Anterior cingulate cortex (tissue), 58 donors: ENCODE measurements around the gene SPATS2.

ENCODE experiments used
- DNase-seq, 58 donors: peaks; one replicate each; lab custom pipeline; 2025; lab: John Stamatoyannopoulos, UW

SPATS2 gene

DNA sequence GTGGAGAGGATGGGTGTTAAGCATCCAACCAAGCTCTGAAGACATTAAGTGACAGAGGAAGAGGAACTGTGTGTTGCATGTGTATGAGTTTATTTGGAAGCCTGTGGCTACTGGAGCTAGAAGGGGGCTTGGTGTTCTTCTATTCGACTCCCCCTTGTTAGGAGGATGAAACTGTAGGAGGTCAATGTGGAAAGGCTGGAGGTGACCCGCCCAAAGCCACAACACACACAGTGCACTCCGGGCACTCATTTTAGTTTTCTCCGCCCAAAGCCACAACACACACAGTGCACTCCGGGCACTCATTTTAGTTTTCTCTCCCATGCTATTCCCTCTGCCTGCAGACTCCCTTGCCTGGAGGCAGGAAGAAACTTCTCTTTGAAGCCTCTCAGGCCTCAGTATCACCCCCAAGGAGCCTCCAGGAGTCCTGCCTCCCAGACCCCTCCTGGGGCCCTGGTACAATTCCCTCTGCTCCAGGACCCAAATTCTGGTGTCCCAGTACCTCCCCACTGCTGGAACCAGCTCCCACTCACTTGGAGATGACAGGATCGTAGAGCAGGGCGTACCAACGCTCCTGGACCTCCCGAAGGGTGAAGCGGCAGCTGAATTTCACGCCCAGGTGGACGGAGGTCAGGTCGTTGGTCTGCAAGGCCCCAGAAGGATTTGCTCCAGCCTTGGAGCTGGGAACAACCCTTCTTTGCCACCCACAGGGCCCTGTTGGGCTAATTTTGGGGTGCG is 196.9 kb downstream of the SPATS2 start:
- DNase-seq = no peak

DNA sequence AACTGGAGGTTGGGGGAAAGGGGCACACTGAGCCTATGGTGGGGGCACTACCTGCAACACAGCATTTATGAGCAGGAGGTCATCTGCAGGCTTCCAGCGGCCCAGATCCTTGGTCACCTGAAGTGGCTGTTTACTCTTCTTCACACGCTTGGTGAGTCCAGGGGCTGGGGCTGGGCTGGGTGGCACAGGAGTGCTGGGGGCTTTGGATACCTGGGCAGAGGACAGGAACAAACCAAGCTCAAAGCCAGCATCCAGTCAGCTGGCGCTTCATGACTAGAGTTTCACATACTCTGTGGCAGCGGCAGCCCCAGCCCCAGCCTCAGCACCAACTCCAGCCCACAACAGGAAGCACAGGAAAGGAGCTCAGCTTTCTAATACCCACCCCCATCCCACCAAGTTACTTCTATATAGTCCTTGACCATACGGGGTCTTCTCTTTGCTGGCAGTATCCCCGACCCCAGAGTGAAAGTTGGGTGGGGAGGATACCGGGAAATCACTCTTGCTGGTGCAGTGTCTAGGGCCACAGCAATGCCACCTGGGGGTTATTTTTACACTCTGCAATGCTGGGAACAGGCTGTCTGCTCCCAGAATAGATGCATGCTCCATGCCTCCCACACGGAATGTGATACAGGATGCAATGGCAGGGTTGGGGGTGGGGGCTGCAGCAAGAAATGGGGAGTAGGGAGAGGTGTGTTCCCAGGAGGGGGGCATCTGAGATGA is 197.6 kb downstream of the SPATS2 start:
- peak in 38 of 58 donors; percentile 14 to 79 (median 49) for DNase-seq

DNA sequence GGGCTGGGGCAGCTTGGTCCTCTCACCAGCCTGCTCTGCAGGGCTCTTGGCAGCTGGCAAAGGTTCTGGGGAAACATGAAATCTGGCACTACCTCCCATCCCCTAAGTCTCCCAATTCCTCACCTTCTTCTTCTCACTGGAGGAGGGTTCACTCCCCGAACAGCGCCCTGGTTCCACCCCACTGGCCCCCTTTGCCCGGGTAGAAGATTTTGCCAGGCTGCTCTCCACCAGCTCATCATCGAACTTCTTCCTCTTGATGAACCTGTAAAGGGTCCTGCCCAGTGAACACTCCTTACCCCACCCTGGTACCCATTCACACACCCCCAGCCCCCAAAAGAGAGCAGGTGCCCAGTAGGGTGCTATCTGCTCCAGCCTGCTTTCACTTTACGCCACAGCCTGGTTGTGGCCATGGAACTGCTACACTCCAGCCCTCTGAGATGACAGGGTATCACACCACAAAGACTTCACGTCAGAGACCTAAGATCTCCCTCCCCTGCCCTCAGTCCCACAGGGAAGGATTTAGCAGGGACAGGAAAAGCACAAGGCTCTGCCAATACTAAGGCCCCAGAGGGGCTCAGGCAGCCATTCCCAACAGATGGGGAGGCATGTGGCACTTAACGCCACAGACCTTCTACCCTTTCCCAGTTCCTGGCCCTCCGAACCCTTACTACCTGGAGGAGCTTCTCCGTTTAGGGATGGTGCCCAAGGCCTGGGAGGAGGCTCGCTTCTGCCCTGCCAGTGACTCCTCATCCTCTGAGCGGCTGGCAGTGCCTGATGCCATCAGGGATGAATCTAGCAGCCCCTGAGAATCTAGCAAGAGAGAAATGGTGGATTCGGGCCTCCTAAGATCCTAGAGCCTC is 198.4 kb downstream of the SPATS2 start:
- DNase-seq = no peak

DNA sequence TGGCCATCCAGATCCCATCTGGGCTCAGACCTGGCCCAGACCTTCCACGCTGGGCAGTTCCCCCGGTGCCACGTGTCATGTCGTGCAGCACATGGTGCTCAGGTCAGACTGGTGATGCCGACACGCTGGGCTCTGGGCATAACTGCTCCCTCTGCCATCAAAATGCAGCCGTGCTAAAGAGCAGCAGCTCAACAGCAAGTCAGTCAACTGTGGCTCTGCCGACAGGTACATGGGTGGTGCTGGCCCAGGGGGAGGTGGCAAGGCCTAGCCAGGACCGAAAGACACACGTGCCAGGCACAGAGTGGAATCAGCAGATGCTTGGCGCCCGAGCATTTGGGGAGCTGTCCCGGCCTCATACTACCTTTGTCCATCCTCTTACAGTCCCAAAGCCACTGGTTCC is 199.1 kb downstream of the SPATS2 start:
- no peak for DNase-seq

DNA sequence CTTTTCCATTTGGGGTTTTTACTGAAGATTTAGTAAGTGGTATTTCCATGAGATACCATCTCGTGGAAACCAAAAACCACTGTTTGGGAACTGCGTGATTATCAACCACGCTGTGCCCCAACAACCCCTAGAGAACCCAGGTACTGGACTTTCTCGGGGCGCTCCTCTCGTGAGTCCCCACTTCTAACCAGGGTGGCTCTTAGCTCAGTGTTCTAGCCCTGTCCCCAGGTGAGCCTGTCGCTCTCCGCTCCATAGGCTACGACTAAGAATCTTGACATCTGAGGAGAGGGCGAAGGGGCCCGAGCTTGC is 200.0 kb downstream of the SPATS2 start:
- DNase-seq = no peak

DNA sequence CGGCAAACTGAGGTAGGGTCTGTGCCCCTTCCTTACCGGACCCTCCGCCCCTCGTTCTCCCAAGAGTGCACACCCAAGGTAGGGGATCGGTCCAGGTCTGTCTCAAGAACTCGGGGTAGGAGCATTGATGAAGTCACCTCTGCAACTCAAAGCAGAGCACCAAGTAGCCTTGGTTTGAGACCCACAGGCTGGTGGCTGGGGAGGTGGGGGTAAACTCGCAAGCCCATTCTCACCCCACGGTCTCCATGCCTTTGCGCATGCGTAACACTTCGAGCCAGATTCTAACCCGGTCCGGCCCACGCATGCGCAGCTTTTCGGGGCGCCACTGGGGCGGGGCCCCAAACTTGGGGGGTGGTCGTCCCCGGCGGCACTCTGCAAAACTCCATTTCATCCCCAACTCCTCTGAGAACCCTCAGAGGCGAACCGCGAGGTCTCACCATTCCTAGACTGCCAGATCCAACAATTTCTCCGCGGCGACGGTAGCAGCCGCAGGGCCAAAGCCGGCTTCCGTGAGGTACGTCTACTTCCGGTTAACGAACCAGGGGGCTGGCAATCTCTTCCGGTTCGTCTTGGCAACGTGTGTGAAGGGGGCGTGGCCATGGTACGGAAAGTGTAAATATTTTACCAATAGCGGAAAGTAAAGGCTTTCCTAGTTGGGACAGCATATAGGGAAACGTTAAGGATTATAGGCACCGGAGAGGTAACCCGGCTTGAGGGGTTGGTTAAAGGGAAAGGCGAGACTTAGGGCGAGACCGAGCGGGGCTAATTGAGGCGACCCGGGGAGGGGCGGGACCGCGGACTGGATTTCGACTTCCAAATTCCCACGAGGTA is 200.6 kb downstream of the SPATS2 start, which contains the start of gene MCRS1:
MCRS1 (minus strand) TSS at position 532 of the 831 bp plus-strand sequence. CDS start 1,411 bp downstream, outside the sequence.
- DNase-seq = peak in 57 of 58 donors; percentile 66 to 94 (median 85)

DNA sequence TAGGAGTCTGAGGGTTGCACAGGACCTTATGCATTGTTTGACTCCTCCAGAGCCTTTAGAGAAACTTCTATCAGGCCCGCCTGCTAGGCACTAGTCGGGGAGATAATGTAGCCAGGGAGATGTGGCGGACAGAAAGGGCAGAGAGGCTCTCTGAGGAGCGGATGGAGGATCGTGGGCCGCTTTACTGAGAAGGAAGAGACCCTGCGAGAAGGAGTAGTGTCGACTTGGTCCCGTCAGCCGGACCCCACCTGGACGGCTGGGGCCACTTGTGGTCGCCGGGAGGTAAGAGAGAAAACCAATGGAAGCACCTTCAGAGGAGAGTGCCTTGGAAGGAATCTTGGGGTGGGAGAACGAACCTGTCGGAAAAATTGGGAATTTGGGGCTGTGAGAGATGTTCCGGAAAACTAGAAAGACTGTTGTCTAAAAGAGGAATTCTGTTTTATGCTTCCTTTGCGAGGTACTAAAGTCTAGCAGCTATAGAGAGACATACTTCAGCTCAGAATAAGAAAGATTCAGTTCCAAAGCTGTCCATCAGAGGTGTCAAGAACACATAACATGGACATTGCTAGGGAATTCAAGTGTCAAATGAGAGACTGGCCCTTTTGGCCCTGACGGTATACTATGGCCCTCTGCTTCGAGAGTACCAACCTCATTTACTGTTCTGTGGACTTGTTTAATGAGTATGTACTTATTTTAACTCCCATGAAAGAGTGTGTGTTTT is 201.3 kb downstream of the SPATS2 start:
- DNase-seq = peak in 1 of 58 donors; percentile 74
